ENCODE data around the gene PLAAT3. TPM values are rescaled to one million over a fixed set of nuclear protein-coding genes. Genes with fewer than 3 reads are reported as not detected.

PLAAT3 gene
- total RNA-seq = 10 to 100 TPM in 3 of 4 donors, 1 to 10 TPM in 1; 6.8 to 20.1 (median 18.4) TPM

DNA sequence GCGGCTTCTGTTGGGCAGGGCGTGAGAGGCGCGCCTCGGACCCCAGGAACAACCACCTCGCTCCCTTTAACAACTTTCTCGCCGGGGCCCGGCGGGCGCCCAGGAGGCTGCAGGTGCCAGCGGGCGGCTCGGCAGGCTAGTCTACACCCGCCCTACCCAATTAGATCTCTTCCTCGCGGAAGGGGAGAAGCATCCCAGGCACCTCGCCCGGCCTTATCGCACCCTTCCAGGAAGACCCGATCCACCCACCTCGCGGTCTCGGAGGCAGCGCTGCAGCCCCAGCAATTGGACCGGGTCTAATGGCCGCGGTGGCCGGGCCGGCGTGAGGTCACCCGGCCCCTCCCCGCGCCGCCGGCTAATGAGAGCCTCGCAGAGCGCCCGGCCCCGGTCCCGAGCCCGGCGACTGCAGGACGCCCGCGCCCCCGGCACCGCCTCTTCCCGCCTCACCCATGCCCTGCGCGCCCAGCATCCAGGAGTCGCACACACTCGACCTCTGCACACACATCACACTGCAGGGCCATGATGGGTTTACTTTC lies at the start of gene PLAAT3:
Gene PLAAT3 (minus strand): TSS at position 298 of the 536 bp plus-strand sequence. CDS start 419 bp downstream, outside the sequence.
- H3K36me3 ChIP-seq = no peaks in the 10 kb centered on the region
- H3K9me3 ChIP-seq = no peaks in the 10 kb centered on the region
- peak within 1 kb of the TSS; percentile 64 to 80 (median 77) for H3K27ac ChIP-seq
- peak; percentile 61 to 89 (median 83) for DNase-seq
- H3K4me3 ChIP-seq = peak within 1 kb of the TSS; percentile 57 to 86 (median 63)
- peaks cover 0 to 14% (median 0%) of the 10 kb centered on the region in 4 donors for H3K4me1 ChIP-seq
- TF ChIP-seq CTCF (IDR thresholded peaks at IDR 0.05) (no peak), POLR2A (IDR thresholded peaks at IDR 0.05) (peak in 1 of 2 donors; percentile 56)
- no peaks in the 10 kb centered on the region for H3K27me3 ChIP-seq

GRCh38 chr11:63663809-63664208 lies 49.6 kb upstream of the PLAAT3 start:
- TF ChIP-seq CTCF (IDR thresholded peaks at IDR 0.05) (no peak), POLR2A (IDR thresholded peaks at IDR 0.05) (no peak)
- H3K9me3 ChIP-seq = no peaks in the 10 kb centered on the region
- H3K27me3 ChIP-seq = no peaks in the 10 kb centered on the region
- DNase-seq = no peak
- H3K4me3 ChIP-seq = no peak overlapping the region
- no peak overlapping the region for H3K27ac ChIP-seq
- no peaks in the 10 kb centered on the region for H3K36me3 ChIP-seq
- H3K4me1 ChIP-seq = peaks cover 0 to 21% (median 0%) of the 10 kb centered on the region in 4 donors

DNA sequence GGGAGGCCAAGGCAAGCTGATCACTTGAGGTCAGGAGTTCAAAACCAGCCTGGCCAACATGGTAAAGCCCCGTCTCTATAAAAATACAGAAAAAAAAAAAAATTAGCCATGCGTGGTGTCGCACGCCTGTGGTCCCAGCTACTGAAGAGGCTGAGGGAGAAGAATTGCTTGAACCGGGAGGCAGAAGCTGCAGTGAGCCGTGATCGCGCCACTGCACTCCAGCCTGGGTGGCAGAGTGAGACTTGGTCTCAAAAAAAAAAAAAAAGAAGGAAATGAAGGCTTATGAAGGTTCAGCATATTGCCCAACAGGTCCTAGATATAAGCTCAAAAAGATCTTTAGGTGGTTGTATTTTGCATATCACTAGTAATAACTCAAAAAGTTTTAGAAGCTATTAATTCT lies 46.7 kb upstream of the PLAAT3 start:
- Histone ChIP-seq H3K4me3 (no peak overlapping the region), H3K36me3 (peaks cover 0 to 25% (median 0%) of the 10 kb centered on the region in 3 donors), H3K27ac (no peak overlapping the region), H3K9me3 (no peaks in the 10 kb centered on the region), H3K27me3 (no peaks in the 10 kb centered on the region), H3K4me1 (peaks cover 0 to 7% (median 0%) of the 10 kb centered on the region in 4 donors)
- no peak for DNase-seq
- TF ChIP-seq POLR2A (IDR thresholded peaks at IDR 0.05) (no peak), CTCF (IDR thresholded peaks at IDR 0.05) (no peak)

DNA sequence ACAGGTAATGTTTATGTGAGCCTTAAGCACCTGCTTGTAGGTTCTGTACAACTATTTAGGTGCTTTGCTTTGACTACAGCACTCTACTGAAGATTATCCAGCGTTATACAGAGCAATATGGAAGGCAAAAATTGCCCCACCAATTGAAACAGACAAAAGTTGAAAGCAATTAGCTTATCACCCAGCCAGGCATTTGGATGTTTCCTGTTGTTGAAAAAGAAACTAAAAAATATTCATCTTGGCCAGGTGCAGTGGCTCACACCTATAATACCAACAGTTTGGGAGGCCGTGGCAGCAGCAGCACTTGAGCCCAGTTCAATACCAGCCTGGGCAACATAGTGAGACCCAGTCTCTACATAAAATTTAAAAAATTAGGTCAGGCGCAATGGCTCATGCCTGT lies 38.4 kb upstream of the PLAAT3 start:
- H3K36me3 ChIP-seq = peaks cover 0 to 52% (median 0%) of the 10 kb centered on the region in 3 donors
- H3K27ac ChIP-seq = no peak overlapping the region
- H3K4me1 ChIP-seq = no peaks in the 10 kb centered on the region
- H3K4me3 ChIP-seq = no peak overlapping the region
- no peaks in the 10 kb centered on the region for H3K27me3 ChIP-seq
- no peaks in the 10 kb centered on the region for H3K9me3 ChIP-seq
- no peak for DNase-seq
- TF ChIP-seq POLR2A (IDR thresholded peaks at IDR 0.05) (no peak), CTCF (IDR thresholded peaks at IDR 0.05) (no peak)

DNA sequence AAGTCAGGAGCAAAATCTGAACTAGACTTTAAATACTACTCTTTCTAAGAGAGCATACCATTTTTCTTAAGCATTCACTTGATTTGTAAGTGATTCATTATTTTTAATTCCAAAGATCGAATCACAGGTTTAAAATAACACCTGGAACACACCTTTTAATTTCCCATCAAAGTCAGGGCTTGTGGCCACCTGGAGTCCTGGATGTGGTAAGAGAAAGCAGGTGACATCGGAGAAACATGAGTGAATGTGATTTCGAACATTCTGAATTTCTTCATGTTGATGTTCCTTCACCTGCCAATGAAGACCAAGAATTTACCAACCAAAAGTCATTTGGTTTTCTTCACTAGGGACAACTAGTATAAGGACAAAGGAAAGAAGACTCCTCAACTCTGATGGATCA lies 29.0 kb upstream of the PLAAT3 start:
- Histone ChIP-seq H3K4me3 (no peak overlapping the region), H3K9me3 (no peaks in the 10 kb centered on the region), H3K36me3 (peaks cover 0 to 65% (median 0%) of the 10 kb centered on the region in 3 donors), H3K4me1 (no peaks in the 10 kb centered on the region), H3K27me3 (no peaks in the 10 kb centered on the region), H3K27ac (no peak overlapping the region)
- DNase-seq = no peak
- TF ChIP-seq CTCF (IDR thresholded peaks at IDR 0.05) (no peak), POLR2A (IDR thresholded peaks at IDR 0.05) (no peak)
